ENCODE measurements around the gene ZEB1. TPM values are rescaled to one million over a fixed set of nuclear protein-coding genes. Genes with fewer than 3 reads are reported as not detected.

Gene ZEB1
- total and polyA plus RNA-seq, 9 donors, result 11.0 to 48.4 (median 40.2) TPM

DNA sequence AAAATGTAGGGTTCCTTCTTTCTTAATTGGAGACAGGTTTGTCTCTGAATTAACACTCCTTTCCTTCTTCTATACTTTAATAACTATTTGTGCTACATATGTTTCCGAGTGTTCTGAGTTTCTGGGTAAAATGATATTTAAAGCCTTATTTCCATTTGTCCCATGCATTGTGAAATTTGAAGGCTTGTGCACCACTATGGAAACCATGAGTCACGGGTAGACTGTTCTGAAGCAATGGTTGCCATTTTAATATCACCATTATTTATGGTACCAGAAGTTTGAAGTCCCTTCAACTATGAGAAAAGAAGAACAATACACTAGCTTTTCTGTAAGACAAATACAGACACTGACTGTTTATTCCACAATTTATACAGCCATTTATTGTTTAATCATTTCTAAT lies 44.7 kb upstream of the ZEB1 start:
- Histone ChIP-seq H3K4me3 (no peak overlapping the region), H3K4me1 (ENCODE audit: insufficient read depth) (peaks cover 4% of the 10 kb centered on the region), H3K36me3 (no peaks in the 10 kb centered on the region), H3K27me3 (no peaks in the 10 kb centered on the region), H3K9me3 (no peaks in the 10 kb centered on the region), H3K27ac (no peak overlapping the region)
- TF ChIP-seq EP300 (IDR thresholded peaks at IDR 0.05), result no peak
- intact Hi-C loops (cut with DNase I), result no loop called here
- no peak for DNase-seq
- WGBS, 3 donors, result 95 to 97% (median 97%) methylated on average over 2 of the region's 2 CpGs

- 89 to 93% (median 91%) methylated on average over 3 of the region's 3 CpGs for WGBS, 3 donors
- DNase-seq, result no peak
These were observed 40.6 kb upstream of the ZEB1 start for GRCh38 chr10:31278279-31278941.

DNA sequence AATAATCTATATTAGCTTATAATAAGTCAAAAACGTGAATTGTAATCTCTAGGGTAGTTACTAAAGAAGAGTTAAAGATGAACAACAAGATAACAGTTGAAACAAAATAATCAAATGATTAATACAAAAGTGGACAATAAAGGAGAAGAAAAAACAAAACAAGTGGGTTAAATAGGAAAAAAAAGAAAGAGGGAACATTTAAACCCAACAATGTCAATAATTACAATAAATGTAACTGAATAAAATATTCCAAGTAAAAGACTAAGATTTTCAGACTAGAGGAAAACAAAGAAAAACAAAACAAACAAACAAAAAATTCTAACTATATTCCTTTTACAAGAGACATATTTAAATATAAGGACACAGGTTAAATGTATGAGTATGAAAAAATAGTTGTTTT lies 38.0 kb upstream of the ZEB1 start:
- Histone ChIP-seq H3K27ac (no peak overlapping the region), H3K27me3 (no peaks in the 10 kb centered on the region), H3K4me3 (no peak overlapping the region), H3K4me1 (ENCODE audit: insufficient read depth) (peaks cover 2% of the 10 kb centered on the region), H3K9me3 (no peaks in the 10 kb centered on the region), H3K36me3 (no peaks in the 10 kb centered on the region)
- intact Hi-C loops (cut with DNase I), result no loop called here
- WGBS, 3 donors, result 65 to 76% (median 74%) methylated on average over 1 of the region's 1 CpG
- no peak for TF ChIP-seq POLR2A (IDR thresholded peaks at IDR 0.05)
- TF ChIP-seq CTCF (IDR thresholded peaks at IDR 0.05), result no peak
- no peak for TF ChIP-seq EP300 (IDR thresholded peaks at IDR 0.05)
- DNase-seq, result no peak

More at GRCh38 chr10:31278279-31278941, 40.6 kb upstream of the ZEB1 start:
- H3K4me1 ChIP-seq (ENCODE audit: insufficient read depth), result peaks cover 4% of the 10 kb centered on the region
- H3K9me3 ChIP-seq, result no peaks in the 10 kb centered on the region
- intact Hi-C loops (cut with DNase I), result no loop called here
- H3K27ac ChIP-seq, result no peak overlapping the region
- no peaks in the 10 kb centered on the region for H3K27me3 ChIP-seq
- H3K4me3 ChIP-seq, result no peak overlapping the region
- TF ChIP-seq CTCF (IDR thresholded peaks at IDR 0.05) (no peak), EP300 (IDR thresholded peaks at IDR 0.05) (no peak), POLR2A (IDR thresholded peaks at IDR 0.05) (no peak)
- no peaks in the 10 kb centered on the region for H3K36me3 ChIP-seq

DNA sequence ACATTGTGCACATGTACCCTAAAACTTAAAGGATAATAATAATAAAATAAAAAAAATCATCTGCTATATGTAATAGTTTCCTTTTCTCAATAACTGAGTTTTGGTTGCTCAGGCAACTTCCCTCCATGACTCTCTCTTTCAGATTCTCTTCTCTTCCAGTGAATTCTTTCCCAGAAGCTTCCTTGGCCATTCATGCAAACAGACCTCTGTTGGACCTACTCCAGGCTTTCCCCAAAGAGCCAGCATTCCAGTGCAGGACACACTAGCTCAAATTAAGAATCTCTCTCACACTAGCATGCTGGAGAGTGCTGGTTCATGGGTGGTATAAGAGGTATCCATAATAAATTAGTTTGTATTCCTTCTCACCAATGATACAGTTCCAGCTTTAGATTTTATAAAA lies 31.0 kb upstream of the ZEB1 start:
- Histone ChIP-seq H3K27me3 (no peaks in the 10 kb centered on the region), H3K4me1 (ENCODE audit: insufficient read depth) (no peaks in the 10 kb centered on the region), H3K4me3 (no peak overlapping the region), H3K36me3 (no peaks in the 10 kb centered on the region), H3K27ac (no peak overlapping the region), H3K9me3 (no peaks in the 10 kb centered on the region)
- no peak for TF ChIP-seq POLR2A (IDR thresholded peaks at IDR 0.05)
- no peak for TF ChIP-seq CTCF (IDR thresholded peaks at IDR 0.05)
- no peak for TF ChIP-seq EP300 (IDR thresholded peaks at IDR 0.05)
- DNase-seq, result no peak
- intact Hi-C loops (cut with DNase I), result no loop called here

DNA sequence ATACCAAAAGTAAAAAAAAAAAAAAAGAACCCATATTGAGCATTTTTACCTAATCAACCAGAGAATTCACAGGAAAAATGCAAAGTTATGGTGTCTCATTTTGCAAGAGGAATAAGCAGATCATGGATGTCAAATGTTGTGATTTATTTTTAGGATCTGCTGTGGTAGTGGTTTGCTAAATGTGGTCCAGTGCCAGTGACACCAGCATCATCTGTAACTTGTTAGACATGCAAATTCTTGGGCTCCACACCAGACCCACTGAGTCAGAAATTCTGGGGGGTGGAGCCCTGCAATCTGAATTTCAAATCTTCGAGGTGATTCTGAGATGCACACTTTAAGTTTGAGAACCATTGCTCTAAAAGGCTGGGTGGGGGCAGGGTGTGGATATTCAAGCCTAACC lies 30.1 kb upstream of the ZEB1 start:
- no peak for DNase-seq
- Histone ChIP-seq H3K27me3 (no peaks in the 10 kb centered on the region), H3K9me3 (no peaks in the 10 kb centered on the region), H3K27ac (no peak overlapping the region), H3K4me1 (ENCODE audit: insufficient read depth) (no peaks in the 10 kb centered on the region), H3K4me3 (no peak overlapping the region), H3K36me3 (no peaks in the 10 kb centered on the region)
- intact Hi-C loops (cut with DNase I), result no loop called here
- WGBS, 3 donors, result 95 to 97% (median 97%) methylated on average over 1 of the region's 1 CpG
- TF ChIP-seq POLR2A (IDR thresholded peaks at IDR 0.05) (no peak), CTCF (IDR thresholded peaks at IDR 0.05) (no peak), EP300 (IDR thresholded peaks at IDR 0.05) (no peak)

All from ovary (tissue), 9 donors.